ENCODE results near the gene LDLRAP1.

LDLRAP1 gene

GRCh38 chr1:25554886-25555752, 11.7 kb downstream of the LDLRAP1 start:
- H3K4ac ChIP-seq (ENCODE audit: low read depth, low read length), result no peak overlapping the region
- WGBS (ENCODE audit: extremely low coverage, insufficient coverage, low lambda C conversion rate), result no CpG with 5 or more reads among the region's 14 CpGs
- H3K27ac ChIP-seq (ENCODE audit: low read depth, low read length), result no peak overlapping the region
- no peak overlapping the region for H3K56ac ChIP-seq (ENCODE audit: low read length)
- DNase-seq, result no peak
- H2BK15ac ChIP-seq (replicated peaks; ENCODE audit: low read depth), result no peak overlapping the region
- peaks cover 1% of the 10 kb centered on the region for H3K79me1 ChIP-seq (ENCODE audit: low read length)
- H3K27me3 ChIP-seq (ENCODE audit: insufficient read depth, low read length, poor library complexity), result no peaks in the 10 kb centered on the region
- H3K36me3 ChIP-seq (ENCODE audit: control insufficient read depth, insufficient read depth, low read length), result peaks cover 3% of the 10 kb centered on the region
- H3K4me1 ChIP-seq (ENCODE audit: control insufficient read depth, low read depth, low read length), result no peaks in the 10 kb centered on the region
- H3K79me2 ChIP-seq (ENCODE audit: control insufficient read depth, insufficient read depth, low read length), result no peaks in the 10 kb centered on the region
- no peak overlapping the region for H4K5ac ChIP-seq (ENCODE audit: low read length)
- H2BK5ac ChIP-seq (ENCODE audit: low read length), result no peak overlapping the region
- H2AK5ac ChIP-seq (ENCODE audit: low read length), result no peak overlapping the region
- no peak overlapping the region for H3K4me2 ChIP-seq (ENCODE audit: low read length)
- no peak overlapping the region for H4K8ac ChIP-seq (ENCODE audit: low read depth, low read length)
- no peak overlapping the region for H3K9ac ChIP-seq (ENCODE audit: low read length)
- H3K23ac ChIP-seq (ENCODE audit: low read length), result no peak overlapping the region
- no peak overlapping the region for H2BK120ac ChIP-seq (ENCODE audit: low read depth, low read length)
- no peak overlapping the region for H3K4me3 ChIP-seq (ENCODE audit: low read length)
- no peak overlapping the region for H3K18ac ChIP-seq (ENCODE audit: low read length)

- WGBS (ENCODE audit: extremely low coverage, insufficient coverage, low lambda C conversion rate), result no CpG with 5 or more reads among the region's 5 CpGs
- Histone ChIP-seq H3K4me3 (ENCODE audit: low read length) (no peak overlapping the region), H2BK120ac (ENCODE audit: low read depth, low read length) (no peak overlapping the region), H3K27ac (ENCODE audit: low read depth, low read length) (no peak overlapping the region), H3K79me2 (ENCODE audit: control insufficient read depth, insufficient read depth, low read length) (no peaks in the 10 kb centered on the region), H4K5ac (ENCODE audit: low read length) (no peak overlapping the region), H3K4me2 (ENCODE audit: low read length) (no peak overlapping the region), H3K4me1 (ENCODE audit: control insufficient read depth, low read depth, low read length) (no peaks in the 10 kb centered on the region), H3K36me3 (ENCODE audit: control insufficient read depth, insufficient read depth, low read length) (peaks cover 3% of the 10 kb centered on the region), H3K23ac (ENCODE audit: low read length) (no peak overlapping the region), H2BK5ac (ENCODE audit: low read length) (no peak overlapping the region), H3K56ac (ENCODE audit: low read length) (no peak overlapping the region), H3K4ac (ENCODE audit: low read depth, low read length) (no peak overlapping the region), H3K9ac (ENCODE audit: low read length) (no peak overlapping the region), H2BK15ac (replicated peaks; ENCODE audit: low read depth) (no peak overlapping the region), H3K79me1 (ENCODE audit: low read length) (peaks cover 1% of the 10 kb centered on the region), H3K27me3 (ENCODE audit: insufficient read depth, low read length, poor library complexity) (no peaks in the 10 kb centered on the region), H2AK5ac (ENCODE audit: low read length) (no peak overlapping the region), H4K8ac (ENCODE audit: low read depth, low read length) (no peak overlapping the region), H3K18ac (ENCODE audit: low read length) (no peak overlapping the region)
- DNase-seq, result no peak
Measured at GRCh38 chr1:25555753-25556092, 12.3 kb downstream of the LDLRAP1 start.

GRCh38 chr1:25556132-25556670, 12.8 kb downstream of the LDLRAP1 start:
- WGBS (ENCODE audit: extremely low coverage, insufficient coverage, low lambda C conversion rate), result no CpG with 5 or more reads among the region's 11 CpGs
- no peak overlapping the region for H4K8ac ChIP-seq (ENCODE audit: low read depth, low read length)
- no peak for DNase-seq

GRCh38 chr1:25556791-25557476, 13.5 kb downstream of the LDLRAP1 start:
- H2BK5ac ChIP-seq (ENCODE audit: low read length), result no peak overlapping the region
- H3K27me3 ChIP-seq (ENCODE audit: insufficient read depth, low read length, poor library complexity), result no peaks in the 10 kb centered on the region
- H3K79me2 ChIP-seq (ENCODE audit: control insufficient read depth, insufficient read depth, low read length), result no peaks in the 10 kb centered on the region
- no peak overlapping the region for H2BK15ac ChIP-seq (replicated peaks; ENCODE audit: low read depth)
- H4K8ac ChIP-seq (ENCODE audit: low read depth, low read length), result no peak overlapping the region
- no peak overlapping the region for H3K4me2 ChIP-seq (ENCODE audit: low read length)
- no peaks in the 10 kb centered on the region for H3K4me1 ChIP-seq (ENCODE audit: control insufficient read depth, low read depth, low read length)
- H3K9ac ChIP-seq (ENCODE audit: low read length), result no peak overlapping the region
- peaks cover 3% of the 10 kb centered on the region for H3K36me3 ChIP-seq (ENCODE audit: control insufficient read depth, insufficient read depth, low read length)
- no peak overlapping the region for H3K56ac ChIP-seq (ENCODE audit: low read length)
- no peak overlapping the region for H3K27ac ChIP-seq (ENCODE audit: low read depth, low read length)
- peaks cover 1% of the 10 kb centered on the region for H3K79me1 ChIP-seq (ENCODE audit: low read length)
- no peak overlapping the region for H3K23ac ChIP-seq (ENCODE audit: low read length)
- no peak overlapping the region for H4K5ac ChIP-seq (ENCODE audit: low read length)
- no peak for DNase-seq
- no CpG with 5 or more reads among the region's 10 CpGs for WGBS (ENCODE audit: extremely low coverage, insufficient coverage, low lambda C conversion rate)
- no peak overlapping the region for H2BK120ac ChIP-seq (ENCODE audit: low read depth, low read length)
- no peak overlapping the region for H3K4ac ChIP-seq (ENCODE audit: low read depth, low read length)
- H3K18ac ChIP-seq (ENCODE audit: low read length), result no peak overlapping the region
- no peak overlapping the region for H2AK5ac ChIP-seq (ENCODE audit: low read length)
- H3K4me3 ChIP-seq (ENCODE audit: low read length), result no peak overlapping the region

More at GRCh38 chr1:25556132-25556670, 12.8 kb downstream of the LDLRAP1 start:
- no peak overlapping the region for H3K4me2 ChIP-seq (ENCODE audit: low read length)
- H3K27ac ChIP-seq (ENCODE audit: low read depth, low read length), result no peak overlapping the region
- H2AK5ac ChIP-seq (ENCODE audit: low read length), result no peak overlapping the region
- H3K79me2 ChIP-seq (ENCODE audit: control insufficient read depth, insufficient read depth, low read length), result no peaks in the 10 kb centered on the region
- no peak overlapping the region for H3K4ac ChIP-seq (ENCODE audit: low read depth, low read length)
- H2BK120ac ChIP-seq (ENCODE audit: low read depth, low read length), result no peak overlapping the region
- H2BK5ac ChIP-seq (ENCODE audit: low read length), result no peak overlapping the region
- H2BK15ac ChIP-seq (replicated peaks; ENCODE audit: low read depth), result no peak overlapping the region
- peaks cover 1% of the 10 kb centered on the region for H3K79me1 ChIP-seq (ENCODE audit: low read length)
- no peak overlapping the region for H3K4me3 ChIP-seq (ENCODE audit: low read length)
- no peak overlapping the region for H3K9ac ChIP-seq (ENCODE audit: low read length)
- no peaks in the 10 kb centered on the region for H3K27me3 ChIP-seq (ENCODE audit: insufficient read depth, low read length, poor library complexity)
- H3K56ac ChIP-seq (ENCODE audit: low read length), result no peak overlapping the region
- H4K5ac ChIP-seq (ENCODE audit: low read length), result no peak overlapping the region
- no peak overlapping the region for H3K18ac ChIP-seq (ENCODE audit: low read length)
- no peaks in the 10 kb centered on the region for H3K4me1 ChIP-seq (ENCODE audit: control insufficient read depth, low read depth, low read length)
- H3K36me3 ChIP-seq (ENCODE audit: control insufficient read depth, insufficient read depth, low read length), result peaks cover 3% of the 10 kb centered on the region
- H3K23ac ChIP-seq (ENCODE audit: low read length), result no peak overlapping the region

GRCh38 chr1:25557543-25557942, 14.1 kb downstream of the LDLRAP1 start:
- no CpG with 5 or more reads among the region's 7 CpGs for WGBS (ENCODE audit: extremely low coverage, insufficient coverage, low lambda C conversion rate)
- Histone ChIP-seq H4K5ac (ENCODE audit: low read length) (no peak overlapping the region), H3K27ac (ENCODE audit: low read depth, low read length) (no peak overlapping the region), H3K36me3 (ENCODE audit: control insufficient read depth, insufficient read depth, low read length) (peaks cover 3% of the 10 kb centered on the region), H3K79me1 (ENCODE audit: low read length) (peaks cover 1% of the 10 kb centered on the region), H2BK120ac (ENCODE audit: low read depth, low read length) (no peak overlapping the region), H3K4me3 (ENCODE audit: low read length) (no peak overlapping the region), H2BK15ac (replicated peaks; ENCODE audit: low read depth) (no peak overlapping the region), H3K4ac (ENCODE audit: low read depth, low read length) (no peak overlapping the region), H3K18ac (ENCODE audit: low read length) (no peak overlapping the region), H4K8ac (ENCODE audit: low read depth, low read length) (no peak overlapping the region), H3K79me2 (ENCODE audit: control insufficient read depth, insufficient read depth, low read length) (no peaks in the 10 kb centered on the region), H3K4me1 (ENCODE audit: control insufficient read depth, low read depth, low read length) (no peaks in the 10 kb centered on the region), H2BK5ac (ENCODE audit: low read length) (no peak overlapping the region), H3K56ac (ENCODE audit: low read length) (no peak overlapping the region), H3K4me2 (ENCODE audit: low read length) (no peak overlapping the region), H2AK5ac (ENCODE audit: low read length) (no peak overlapping the region), H3K9ac (ENCODE audit: low read length) (no peak overlapping the region), H3K23ac (ENCODE audit: low read length) (no peak overlapping the region), H3K27me3 (ENCODE audit: insufficient read depth, low read length, poor library complexity) (no peaks in the 10 kb centered on the region)
- DNase-seq, result no peak

Measured in mesendoderm (in vitro differentiated cells).